Natural killer cell treated with Interleukin-12 subunit alpha and Interleukin-12 subunit beta and Interleukin-15 and Interleukin-18, amount 100 ng/mL, for 72 hours (primary cell): ENCODE results near the gene GXYLT2. TPM values are rescaled to one million over a fixed set of nuclear protein-coding genes. Genes with fewer than 3 reads are reported as not detected.
"Not testable (repeated sequence)": the region's sequence is repeated elsewhere in the genome, so short reads cannot be mapped to it uniquely, and the experiment has no call there.

Source experiments
- ATAC-seq, 2 donors: fragments of 150-1000 bp; cut with Tn5 transposase in 1 of 2; sonication (Bioruptor Pico), chemical (Tn5 transposase) in 1 of 2; 2 replicates each; pipeline ENCODE4 v1.10.0; 2021
- DNase-seq: peaks from one replicate; pipeline ENCODE4 v3.0.0; 2022; ENCODE audit warnings: low spot score
- H3K27ac Mint-ChIP-seq, 2 donors: 1 replicate in 1 of 2; 2 replicates in 1 of 2; pipeline ENCODE4 v1.8.0; 2022; ENCODE audit warnings: mixed read lengths in 2 of 2, mild to moderate bottlenecking in 1 of 2, moderate library complexity in 1 of 2
- H3K27me3 Mint-ChIP-seq, 2 donors: 1 replicate in 1 of 2; 2 replicates in 1 of 2; pipeline ENCODE4 v1.8.0; 2022; ENCODE audit warnings: mixed read lengths in 2 of 2
- H3K36me3 Mint-ChIP-seq: one replicate; pipeline ENCODE4 v1.8.0; 2022; ENCODE audit warnings: mixed read lengths
- H3K4me1 Mint-ChIP-seq, 2 donors: 1 replicate in 1 of 2; 2 replicates in 1 of 2; pipeline ENCODE4 v1.8.0; 2022; ENCODE audit warnings: low read depth in 2 of 2, mixed read lengths in 2 of 2, mild to moderate bottlenecking in 1 of 2
- H3K4me3 Mint-ChIP-seq: one replicate; pipeline ENCODE4 v1.8.0; 2022; ENCODE audit warnings: mixed read lengths
- H3K9me3 Mint-ChIP-seq: 2 replicates; pipeline ENCODE4 v1.8.0; 2022; ENCODE audit warnings: mixed read lengths
- total RNA-seq, 2 donors: library from RNA; stranded (reverse); gene quantifications; one replicate each; pipeline ENCODE4 v1.2.3, GENCODE V29; 2022

GXYLT2 gene
- total RNA-seq, 2 donors from 2014 or later: not detected

DNA sequence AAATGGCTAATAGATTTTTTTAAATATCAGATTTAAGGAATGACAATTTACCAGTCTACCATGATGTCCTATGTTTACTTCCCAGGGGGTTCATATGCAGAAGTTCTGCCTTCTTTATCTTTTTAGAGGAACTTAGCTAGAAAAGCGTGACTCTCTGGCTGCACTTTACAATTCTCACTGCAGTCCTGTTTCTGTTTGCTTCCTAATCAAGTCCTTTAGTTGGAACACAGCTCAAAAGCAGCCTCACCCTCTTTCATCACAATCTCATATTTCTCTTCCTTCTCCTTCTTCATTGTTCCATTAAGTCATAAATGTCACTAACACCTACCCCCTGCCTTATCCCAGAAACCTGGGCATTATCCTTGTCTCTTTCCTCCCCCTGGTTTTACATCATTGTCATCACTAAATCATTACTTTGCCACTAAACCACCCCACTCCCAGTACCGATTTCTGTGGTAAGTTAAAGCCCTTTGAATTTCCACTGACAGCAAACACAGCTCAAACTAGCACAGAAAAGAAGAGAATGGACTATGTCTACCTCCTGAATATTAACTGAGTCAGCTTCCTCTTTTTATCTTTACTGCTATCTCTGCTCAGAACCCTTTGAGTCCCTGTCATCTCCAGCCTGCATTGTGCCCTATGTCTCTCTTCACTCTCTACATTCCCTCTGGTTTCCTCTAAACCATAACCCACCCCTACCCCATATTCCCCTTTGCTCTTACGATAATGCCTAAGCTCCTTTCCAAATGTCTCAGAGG is 94.9 kb downstream of the GXYLT2 start:
- Mint-ChIP-seq H3K27ac (no peak overlapping the region), H3K4me3 (no peak overlapping the region), H3K36me3 (peaks cover 4% of the 10 kb centered on the region), H3K27me3 (peaks cover 16 to 24% of the 10 kb centered on the region in 2 donors), H3K9me3 (peaks cover 3% of the 10 kb centered on the region), H3K4me1 (peaks cover 5% of the 10 kb centered on the region in 2 donors)
- ATAC-seq: no peak
- no peak for DNase-seq

DNA sequence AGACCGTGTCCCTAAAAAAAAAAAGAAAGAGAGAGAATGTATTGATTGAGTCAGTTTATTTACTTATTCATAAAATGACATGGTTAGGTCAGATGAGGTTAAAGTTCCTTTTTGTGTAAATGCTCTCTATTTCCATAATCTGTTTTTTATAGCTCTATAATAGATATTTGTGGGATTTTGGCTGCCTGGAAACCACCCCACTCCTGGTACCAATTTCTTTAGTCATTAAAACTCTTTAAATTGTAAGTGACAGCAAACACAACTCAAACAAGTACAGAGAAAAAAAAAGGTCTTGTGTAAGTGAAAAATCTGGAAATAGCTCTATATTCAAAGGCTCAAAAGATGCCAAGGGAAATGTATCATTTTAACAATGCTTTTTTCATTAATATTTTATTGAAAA is 97.7 kb downstream of the GXYLT2 start:
- Mint-ChIP-seq H3K27me3 (peaks cover 9 to 16% of the 10 kb centered on the region in 2 donors), H3K27ac (no peak overlapping the region), H3K9me3 (peaks cover 3% of the 10 kb centered on the region), H3K36me3 (peaks cover 4% of the 10 kb centered on the region), H3K4me3 (no peak overlapping the region), H3K4me1 (peaks cover 2 to 5% of the 10 kb centered on the region in 2 donors)
- DNase-seq (no peak), ATAC-seq (no peak)

DNA sequence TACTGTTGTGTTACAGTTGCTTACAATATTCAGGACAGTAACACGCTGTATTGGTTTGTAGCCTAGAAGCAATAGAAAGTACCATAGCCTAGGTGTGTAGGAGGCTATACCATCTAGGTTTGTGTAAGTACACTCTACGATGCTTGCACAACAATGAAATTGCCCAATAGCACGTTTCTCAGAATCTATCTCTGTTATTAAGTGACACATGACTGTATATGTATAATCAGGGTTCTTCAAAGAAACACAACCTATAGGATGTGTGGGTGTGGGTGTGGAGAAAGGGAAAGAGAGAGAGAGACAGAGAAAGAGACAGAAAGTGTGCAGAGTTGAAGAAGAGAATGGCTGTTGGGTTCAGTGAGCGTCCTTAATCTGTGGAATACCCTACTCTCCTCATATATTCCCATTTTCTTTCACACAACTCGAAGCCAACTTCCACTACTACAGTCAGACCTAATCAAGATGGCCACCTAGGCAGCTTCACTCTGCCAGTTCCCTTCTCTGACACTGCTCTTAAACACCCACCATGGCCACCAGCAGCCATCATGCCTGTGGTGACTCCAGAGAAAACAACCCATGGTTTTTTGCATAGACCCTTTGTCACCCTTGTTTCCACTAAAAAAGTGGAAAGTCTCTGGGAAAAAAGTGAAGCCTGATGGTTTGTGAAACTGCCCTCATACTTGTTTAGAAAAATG is 103.0 kb downstream of the GXYLT2 start:
- H3K9me3 Mint-ChIP-seq: no peaks in the 10 kb centered on the region
- peak overlapping the region in 1 of 2 donors; percentile 24 for H3K27ac Mint-ChIP-seq
- no peaks in the 10 kb centered on the region for H3K36me3 Mint-ChIP-seq
- H3K4me3 Mint-ChIP-seq: peak overlapping the region; percentile 19
- no peaks in the 10 kb centered on the region for H3K27me3 Mint-ChIP-seq
- no peak for DNase-seq
- peak; percentile 65 to 75 for ATAC-seq
- H3K4me1 Mint-ChIP-seq: peaks cover 7 to 10% of the 10 kb centered on the region in 2 donors

- H3K36me3 Mint-ChIP-seq: no peaks in the 10 kb centered on the region
- no peaks in the 10 kb centered on the region for H3K27me3 Mint-ChIP-seq
- peaks cover 7 to 10% of the 10 kb centered on the region in 2 donors for H3K4me1 Mint-ChIP-seq
- ATAC-seq (no peak), DNase-seq (no peak)
- H3K4me3 Mint-ChIP-seq: no peak overlapping the region
- peak overlapping the region in 1 of 2 donors; percentile 24 for H3K27ac Mint-ChIP-seq
- H3K9me3 Mint-ChIP-seq: no peaks in the 10 kb centered on the region
Observed at GRCh38 chr3:72991522-72991921, 103.7 kb downstream of the GXYLT2 start.

DNA sequence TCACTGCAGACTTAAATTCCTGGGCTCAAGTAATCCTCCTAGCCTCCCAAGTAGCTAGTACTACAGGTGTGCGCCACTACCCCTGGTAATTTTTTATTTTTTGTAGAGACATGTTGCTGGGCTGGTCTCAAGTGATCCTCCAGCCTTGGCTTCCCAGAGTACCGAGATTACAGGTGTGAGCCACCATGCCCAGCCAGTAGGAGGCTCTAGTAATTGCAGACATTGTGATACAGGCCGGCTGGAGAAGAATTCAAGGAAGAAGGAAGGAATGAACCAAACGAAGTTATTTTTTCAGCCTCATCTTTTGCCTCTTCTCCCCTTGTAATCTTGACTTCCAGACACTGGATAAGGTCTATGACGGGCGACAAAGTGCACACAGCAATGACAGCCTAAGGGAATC is 105.5 kb downstream of the GXYLT2 start:
- H3K9me3 Mint-ChIP-seq: no peaks in the 10 kb centered on the region
- H3K27me3 Mint-ChIP-seq: no peaks in the 10 kb centered on the region
- DNase-seq: no peak
- H3K36me3 Mint-ChIP-seq: peaks cover 8% of the 10 kb centered on the region
- peaks cover 16% of the 10 kb centered on the region in 2 donors for H3K4me1 Mint-ChIP-seq
- H3K4me3 Mint-ChIP-seq: no peak overlapping the region
- ATAC-seq: no peak
- peak overlapping the region in 1 of 2 donors; percentile 0 for H3K27ac Mint-ChIP-seq

GRCh38 chr3:72995337-72995736 is 107.5 kb downstream of the GXYLT2 start:
- peak overlapping the region; percentile 54 for H3K4me3 Mint-ChIP-seq

GRCh38 chr3:72996121-72996472 is 108.3 kb downstream of the GXYLT2 start:
- Mint-ChIP-seq H3K9me3 (no peaks in the 10 kb centered on the region), H3K4me3 (peak overlapping the region; percentile 97), H3K27me3 (no peaks in the 10 kb centered on the region), H3K4me1 (peaks cover 31 to 37% of the 10 kb centered on the region in 2 donors), H3K36me3 (peaks cover 22% of the 10 kb centered on the region), H3K27ac (peak overlapping the region; percentile 82 to 93)
- no peak for DNase-seq
- ATAC-seq: no peak

More at GRCh38 chr3:72995337-72995736, 107.5 kb downstream of the GXYLT2 start:
- Mint-ChIP-seq H3K27ac (peak overlapping the region in 1 of 2 donors; percentile 93), H3K9me3 (no peaks in the 10 kb centered on the region), H3K4me1 (peaks cover 29 to 35% of the 10 kb centered on the region in 2 donors), H3K36me3 (peaks cover 21% of the 10 kb centered on the region), H3K27me3 (no peaks in the 10 kb centered on the region)
- no peak for ATAC-seq
- DNase-seq: no peak

- Mint-ChIP-seq H3K9me3 (no peaks in the 10 kb centered on the region), H3K4me1 (peaks cover 31 to 38% of the 10 kb centered on the region in 2 donors), H3K27me3 (no peaks in the 10 kb centered on the region), H3K27ac (peak within 1 kb of the TSS; percentile 82 to 93), H3K36me3 (peaks cover 25% of the 10 kb centered on the region), H3K4me3 (peak within 1 kb of the TSS; percentile 97)
- DNase-seq (peak; percentile 93), ATAC-seq (peak; percentile 93 to 96)
Observed at GRCh38 chr3:72996473-72997333, 108.9 kb downstream of the GXYLT2 start, which contains the start of gene PPP4R2. TSS of gene PPP4R2 (plus strand) at chr3:72996811. CDS start at chr3:72997038, 227 bp downstream.

DNA sequence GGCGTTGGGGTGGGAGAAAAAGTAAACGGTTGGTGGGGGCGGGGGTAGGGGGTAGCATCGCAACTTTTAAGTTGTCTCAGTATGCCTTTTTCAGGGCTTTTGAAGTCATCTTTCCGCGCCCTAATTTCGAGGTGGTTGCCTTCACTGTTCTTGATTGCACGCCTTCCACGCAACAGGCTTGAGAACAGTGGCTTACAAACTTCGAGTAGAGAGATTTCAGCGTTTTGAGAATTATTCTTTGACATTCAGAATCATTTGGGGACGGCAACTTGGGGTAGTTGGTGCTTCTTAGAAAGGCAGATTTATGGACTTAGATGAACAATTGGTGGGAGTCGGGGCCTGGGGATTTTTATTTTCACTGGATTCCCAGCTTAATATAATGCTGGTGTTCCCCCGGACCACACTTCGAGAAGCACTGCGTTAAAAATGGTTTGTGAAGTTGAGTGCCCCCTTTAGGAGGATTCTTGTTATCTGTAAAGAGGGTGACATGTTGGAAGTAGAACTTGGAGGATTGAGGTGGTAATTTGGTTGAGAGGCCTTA is 109.6 kb downstream of the GXYLT2 start:
- Mint-ChIP-seq H3K27me3 (no peaks in the 10 kb centered on the region), H3K27ac (peak overlapping the region; percentile 82 to 93), H3K36me3 (peaks cover 30% of the 10 kb centered on the region), H3K9me3 (no peaks in the 10 kb centered on the region), H3K4me3 (peak overlapping the region; percentile 97), H3K4me1 (peaks cover 33 to 45% of the 10 kb centered on the region in 2 donors)
- DNase-seq (peak; percentile 64), ATAC-seq (no peak)

- no peaks in the 10 kb centered on the region for H3K9me3 Mint-ChIP-seq
- no peak for DNase-seq
- peaks cover 30% of the 10 kb centered on the region for H3K36me3 Mint-ChIP-seq
- H3K4me3 Mint-ChIP-seq: peak overlapping the region; percentile 97
- H3K27ac Mint-ChIP-seq: peak overlapping the region; percentile 82 to 93
- ATAC-seq: no peak
- H3K27me3 Mint-ChIP-seq: no peaks in the 10 kb centered on the region
- peaks cover 38 to 53% of the 10 kb centered on the region in 2 donors for H3K4me1 Mint-ChIP-seq
Observed at GRCh38 chr3:72998466-72998865, 110.6 kb downstream of the GXYLT2 start.

GRCh38 chr3:72999951-73000350 is 112.1 kb downstream of the GXYLT2 start:
- ATAC-seq: no peak
- DNase-seq: no peak
- H3K4me1 Mint-ChIP-seq: peaks cover 48 to 55% of the 10 kb centered on the region in 2 donors
- no peaks in the 10 kb centered on the region for H3K9me3 Mint-ChIP-seq
- H3K36me3 Mint-ChIP-seq: peaks cover 30% of the 10 kb centered on the region
- H3K27ac Mint-ChIP-seq: peak overlapping the region; percentile 82 to 93
- peak overlapping the region; percentile 97 for H3K4me3 Mint-ChIP-seq
- no peaks in the 10 kb centered on the region for H3K27me3 Mint-ChIP-seq

DNA sequence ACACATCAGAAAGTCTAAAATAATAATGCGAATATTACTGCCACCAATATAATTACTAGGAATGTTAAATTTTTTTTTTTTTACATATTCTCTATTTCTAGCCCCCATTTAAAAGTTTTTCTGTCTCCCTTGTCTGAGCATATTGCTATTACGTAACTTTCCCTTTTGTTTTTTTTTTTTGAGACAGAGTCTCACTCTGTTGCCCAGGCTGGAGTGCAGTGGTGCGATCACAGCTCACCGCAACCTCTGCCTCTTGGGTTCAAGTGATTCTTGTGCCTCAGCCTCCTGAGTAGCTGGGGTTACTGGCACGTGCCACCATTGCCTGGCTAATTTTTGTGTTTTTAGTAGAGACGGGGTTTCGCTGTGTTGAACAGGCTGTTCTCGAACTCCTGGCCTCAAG is 115.2 kb downstream of the GXYLT2 start:
- not testable (repeated sequence) for H3K27me3 Mint-ChIP-seq, H3K9me3 Mint-ChIP-seq, DNase-seq, ATAC-seq
- Mint-ChIP-seq H3K4me3 (peak overlapping the region; percentile 42), H3K4me1 (peaks cover 57 to 61% of the 10 kb centered on the region in 2 donors), H3K36me3 (peaks cover 30% of the 10 kb centered on the region), H3K27ac (peak overlapping the region; percentile 65 to 67)

- Mint-ChIP-seq H3K4me1 (peaks cover 61 to 62% of the 10 kb centered on the region in 2 donors), H3K4me3 (peak overlapping the region; percentile 25), H3K27me3 (no peaks in the 10 kb centered on the region), H3K9me3 (no peaks in the 10 kb centered on the region), H3K27ac (peak overlapping the region; percentile 62 to 67), H3K36me3 (peaks cover 27% of the 10 kb centered on the region)
- no peak for DNase-seq
- ATAC-seq: no peak
Observed at GRCh38 chr3:73004316-73004715, 116.5 kb downstream of the GXYLT2 start.
